HepG2 (cell line): ENCODE data around the gene THSD8. TPM values are rescaled to one million over a fixed set of nuclear protein-coding genes. Genes with fewer than 3 reads are reported as not detected.

Experiments
- AGO1 ChIP-seq: fragments of 200-400 bp; formaldehyde crosslinking; IDR thresholded peaks from 2 replicates; pipeline ENCODE4 v1.6.1; 2017; ENCODE audit warnings: mild to moderate bottlenecking, low read depth, low read length, moderate library complexity; ENCODE audit not compliant: poor library complexity, severe bottlenecking
- ASH2L ChIP-seq: fragments of 300-600, 200-600 bp; sonication (generic); IDR thresholded peaks from 2 replicates; pipeline ENCODE4 v1.7.0; 2017; ENCODE audit warnings: low read depth, mild to moderate bottlenecking, moderate library complexity, mixed read lengths, low read length; ENCODE audit not compliant: insufficient read length
- HDAC2 ChIP-seq: sonication (generic); formaldehyde crosslinking; IDR thresholded peaks from 2 replicates; pipeline ENCODE4 v1.4.0; 2020; ENCODE audit warnings: missing genetic modification reagents
- KDM1A ChIP-seq: IDR thresholded peaks from 2 replicates; pipeline ENCODE4 v1.6.1; 2016; ENCODE audit warnings: missing compliant biosample characterization
- NKX3-1 ChIP-seq: sonication (generic); formaldehyde crosslinking; IDR thresholded peaks from 2 replicates; pipeline ENCODE4 v1.5.0; 2020; ENCODE audit warnings: missing genetic modification reagents
- POLR2A ChIP-seq, 2 experiments: IDR thresholded peaks; 2 replicates each; pipeline ENCODE4 v1.6.1; 2011; ENCODE audit warnings: low read depth in 2 of 2, low read length in 2 of 2, mild to moderate bottlenecking in 1 of 2, moderate library complexity in 1 of 2; ENCODE audit not compliant: insufficient read depth in 1 of 2
- SALL2 ChIP-seq: sonication (generic); formaldehyde crosslinking; IDR thresholded peaks from 2 replicates; pipeline ENCODE4 v1.8.1; 2023; ENCODE audit warnings: mild to moderate bottlenecking, missing genetic modification reagents, inconsistent platforms
- SMAD1 ChIP-seq: sonication (generic); formaldehyde crosslinking; IDR thresholded peaks from 2 replicates; pipeline ENCODE4 v1.4.0; 2020; ENCODE audit warnings: missing genetic modification reagents, low read depth, mild to moderate bottlenecking, borderline replicate concordance
- THRA ChIP-seq: sonication (generic); formaldehyde crosslinking; IDR thresholded peaks from 2 replicates; pipeline ENCODE4 v1.4.0; 2020; ENCODE audit warnings: missing genetic modification reagents, borderline replicate concordance
- YEATS4 ChIP-seq: sonication (generic); formaldehyde crosslinking; IDR thresholded peaks from 2 replicates; pipeline ENCODE4 v1.4.0; 2020; ENCODE audit warnings: missing genetic modification reagents, borderline replicate concordance
- YY1 ChIP-seq: IDR thresholded peaks from 2 replicates; pipeline ENCODE4 v1.6.1; 2011; ENCODE audit warnings: low read length, low read depth, moderate library complexity, mild to moderate bottlenecking; ENCODE audit not compliant: insufficient read depth, insufficient replicate concordance
- ZFAT ChIP-seq: sonication (generic); formaldehyde crosslinking; conservative IDR thresholded peaks from 2 replicates; pipeline ENCODE4 v1.8.1; 2023; ENCODE audit warnings: missing genetic modification reagents, inconsistent platforms
- ZNF263 ChIP-seq: sonication (generic); formaldehyde crosslinking; IDR thresholded peaks from 2 replicates; pipeline ENCODE4 v1.4.0; 2020; ENCODE audit warnings: missing genetic modification reagents
- ZNF460 ChIP-seq: sonication (generic); formaldehyde crosslinking; IDR thresholded peaks from 2 replicates; pipeline ENCODE4 v1.5.1; 2020; ENCODE audit warnings: missing genetic modification reagents, mild to moderate bottlenecking, borderline replicate concordance
- ZNF501 ChIP-seq: sonication (generic); formaldehyde crosslinking; IDR thresholded peaks from 2 replicates; pipeline ENCODE4 v1.5.1; 2020; ENCODE audit warnings: mild to moderate bottlenecking, moderate library complexity, missing genetic modification reagents
- ZNF607 ChIP-seq: sonication (generic); formaldehyde crosslinking; IDR thresholded peaks from 2 replicates; pipeline ENCODE4 v1.5.1; 2020; ENCODE audit warnings: missing genetic modification reagents, mild to moderate bottlenecking, borderline replicate concordance
- ZNF614 ChIP-seq: IDR thresholded peaks from 2 replicates; pipeline ENCODE4 v1.6.1; 2018; ENCODE audit warnings: missing biosample characterization, missing genetic modification reagents, inconsistent platforms, borderline replicate concordance
- polyA plus RNA-seq, 8 experiments: library from polyadenylated mRNA; depleted of rRNA in 3 of 8; stranded (reverse) in 7 of 8; unstranded in 1 of 8; fragments of >200 nt; fragmentation: Illumina TruSeq in 4 of 8; extraction: Trizol in 4 of 8; gene quantifications; 2 replicates each; pipeline versions ENCODE4 v1.2.1 to v1.2.3, GENCODE V29; 2011 to 2016; ENCODE audit warnings: low read depth in 4 of 8, missing spikeins in 1 of 8, mixed read lengths in 1 of 8; ENCODE audit not compliant: insufficient read depth in 1 of 8
- total RNA-seq, 5 experiments: library from RNA; depleted of rRNA; stranded (reverse); fragments of >200 nt; fragmentation: Illumina TruSeq; extraction: Trizol; gene quantifications; 2 replicates each; pipeline ENCODE4 v1.2.3, GENCODE V29; 2016; ENCODE audit warnings: low read depth in 1 of 5
- TF ChIP-seq, protein P1 (sequence below): sonication (generic); formaldehyde crosslinking; IDR thresholded peaks from 2 replicates; pipeline ENCODE4 v1.4.0; 2020; ENCODE audit warnings: missing genetic modification reagents
- TF ChIP-seq, protein P2 (sequence below): sonication (generic); formaldehyde crosslinking; IDR thresholded peaks from 2 replicates; pipeline ENCODE4 v1.8.1; 2023; ENCODE audit warnings: missing genetic modification reagents, inconsistent platforms, borderline replicate concordance
- TF ChIP-seq, protein P3 (sequence below): sonication (generic); formaldehyde crosslinking; IDR thresholded peaks from 2 replicates; pipeline ENCODE4 v1.9.0; 2021; ENCODE audit warnings: missing genetic modification reagents, borderline replicate concordance

The THSD8 gene
- total and polyA plus RNA-seq, 2 of the 13 experiments (the other 11 are each of a cell fraction or from before 2014, with no cell fraction given): 4.8 to 14.9 TPM

DNA sequence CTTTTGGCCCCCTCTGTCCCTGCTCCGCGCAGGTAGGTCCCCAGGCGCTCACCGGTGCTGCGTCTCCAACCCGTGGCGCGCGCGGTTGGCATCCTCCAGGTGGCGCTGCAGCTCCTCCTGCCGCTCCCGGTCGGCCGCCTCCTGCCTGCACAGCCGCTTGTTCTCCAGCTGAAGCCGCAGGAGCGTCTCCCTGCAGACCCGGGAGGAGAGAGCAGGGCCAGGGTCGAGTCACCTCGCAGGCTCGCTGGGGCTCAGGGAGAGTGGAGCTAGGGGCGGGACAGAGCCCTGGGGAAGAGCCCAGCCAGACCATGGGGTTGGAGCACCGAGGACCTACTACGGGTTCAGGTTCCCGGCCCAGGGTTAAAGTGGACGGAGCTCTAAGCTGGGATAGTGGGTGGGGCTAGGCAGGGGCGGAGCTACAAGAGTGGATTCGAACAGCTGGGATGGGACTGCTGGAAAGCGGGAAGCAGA, 35.8 kb upstream of the THSD8 start (continued):
- TF ChIP-seq HDAC2: peak; percentile 49; the same call in 1 of the 2 replicates
- TF ChIP-seq KDM1A (CRISPR knock-in tag): 0 out of 2 replicates have a peak, but pooled peaks have one; percentile 10
- TF ChIP-seq, protein P1, sequence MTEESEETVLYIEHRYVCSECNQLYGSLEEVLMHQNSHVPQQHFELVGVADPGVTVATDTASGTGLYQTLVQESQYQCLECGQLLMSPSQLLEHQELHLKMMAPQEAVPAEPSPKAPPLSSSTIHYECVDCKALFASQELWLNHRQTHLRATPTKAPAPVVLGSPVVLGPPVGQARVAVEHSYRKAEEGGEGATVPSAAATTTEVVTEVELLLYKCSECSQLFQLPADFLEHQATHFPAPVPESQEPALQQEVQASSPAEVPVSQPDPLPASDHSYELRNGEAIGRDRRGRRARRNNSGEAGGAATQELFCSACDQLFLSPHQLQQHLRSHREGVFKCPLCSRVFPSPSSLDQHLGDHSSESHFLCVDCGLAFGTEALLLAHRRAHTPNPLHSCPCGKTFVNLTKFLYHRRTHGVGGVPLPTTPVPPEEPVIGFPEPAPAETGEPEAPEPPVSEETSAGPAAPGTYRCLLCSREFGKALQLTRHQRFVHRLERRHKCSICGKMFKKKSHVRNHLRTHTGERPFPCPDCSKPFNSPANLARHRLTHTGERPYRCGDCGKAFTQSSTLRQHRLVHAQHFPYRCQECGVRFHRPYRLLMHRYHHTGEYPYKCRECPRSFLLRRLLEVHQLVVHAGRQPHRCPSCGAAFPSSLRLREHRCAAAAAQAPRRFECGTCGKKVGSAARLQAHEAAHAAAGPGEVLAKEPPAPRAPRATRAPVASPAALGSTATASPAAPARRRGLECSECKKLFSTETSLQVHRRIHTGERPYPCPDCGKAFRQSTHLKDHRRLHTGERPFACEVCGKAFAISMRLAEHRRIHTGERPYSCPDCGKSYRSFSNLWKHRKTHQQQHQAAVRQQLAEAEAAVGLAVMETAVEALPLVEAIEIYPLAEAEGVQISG (CRISPR knock-in tag): peak; percentile 90
- 0 out of 4 replicates have a peak, but pooled peaks of 1 of the 2 experiments have one; percentile 32 for TF ChIP-seq POLR2A (IDR thresholded peaks at IDR 0.05; ENCODE audit: insufficient read depth in 1 of 2, low read depth in 2 of 2, low read length in 2 of 2)
- 0 out of 2 replicates have a peak, but pooled peaks have one; percentile 25 for TF ChIP-seq THRA (CRISPR knock-in tag)
- TF ChIP-seq ZNF460: no peak
- TF ChIP-seq SMAD1 (CRISPR knock-in tag): 0 out of 2 replicates have a peak, but pooled peaks have one; percentile 35
- TF ChIP-seq ZNF607: 0 out of 2 replicates have a peak, but pooled peaks have one; percentile 19
- TF ChIP-seq ZFAT (CRISPR knock-in tag): no peak
- TF ChIP-seq ZNF614 (CRISPR knock-in tag): peak; percentile 59; the same call in 1 of the 2 replicates
- no peak for TF ChIP-seq ASH2L
- 0 out of 2 replicates have a peak, but pooled peaks have one; percentile 44 for TF ChIP-seq ZNF501
- TF ChIP-seq AGO1: peak; percentile 65
- TF ChIP-seq NKX3-1 (CRISPR knock-in tag): no peak
- TF ChIP-seq, protein P2, sequence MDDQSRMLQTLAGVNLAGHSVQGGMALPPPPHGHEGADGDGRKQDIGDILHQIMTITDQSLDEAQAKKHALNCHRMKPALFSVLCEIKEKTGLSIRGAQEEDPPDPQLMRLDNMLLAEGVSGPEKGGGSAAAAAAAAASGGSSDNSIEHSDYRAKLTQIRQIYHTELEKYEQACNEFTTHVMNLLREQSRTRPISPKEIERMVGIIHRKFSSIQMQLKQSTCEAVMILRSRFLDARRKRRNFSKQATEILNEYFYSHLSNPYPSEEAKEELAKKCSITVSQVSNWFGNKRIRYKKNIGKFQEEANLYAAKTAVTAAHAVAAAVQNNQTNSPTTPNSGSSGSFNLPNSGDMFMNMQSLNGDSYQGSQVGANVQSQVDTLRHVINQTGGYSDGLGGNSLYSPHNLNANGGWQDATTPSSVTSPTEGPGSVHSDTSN (CRISPR knock-in tag): no peak
- 0 out of 2 replicates have a peak, but pooled peaks have one; percentile 22 for TF ChIP-seq SALL2 (CRISPR knock-in tag)
- peak; percentile 58; the same call in 1 of the 2 replicates for TF ChIP-seq ZNF263
- TF ChIP-seq, protein P3, sequence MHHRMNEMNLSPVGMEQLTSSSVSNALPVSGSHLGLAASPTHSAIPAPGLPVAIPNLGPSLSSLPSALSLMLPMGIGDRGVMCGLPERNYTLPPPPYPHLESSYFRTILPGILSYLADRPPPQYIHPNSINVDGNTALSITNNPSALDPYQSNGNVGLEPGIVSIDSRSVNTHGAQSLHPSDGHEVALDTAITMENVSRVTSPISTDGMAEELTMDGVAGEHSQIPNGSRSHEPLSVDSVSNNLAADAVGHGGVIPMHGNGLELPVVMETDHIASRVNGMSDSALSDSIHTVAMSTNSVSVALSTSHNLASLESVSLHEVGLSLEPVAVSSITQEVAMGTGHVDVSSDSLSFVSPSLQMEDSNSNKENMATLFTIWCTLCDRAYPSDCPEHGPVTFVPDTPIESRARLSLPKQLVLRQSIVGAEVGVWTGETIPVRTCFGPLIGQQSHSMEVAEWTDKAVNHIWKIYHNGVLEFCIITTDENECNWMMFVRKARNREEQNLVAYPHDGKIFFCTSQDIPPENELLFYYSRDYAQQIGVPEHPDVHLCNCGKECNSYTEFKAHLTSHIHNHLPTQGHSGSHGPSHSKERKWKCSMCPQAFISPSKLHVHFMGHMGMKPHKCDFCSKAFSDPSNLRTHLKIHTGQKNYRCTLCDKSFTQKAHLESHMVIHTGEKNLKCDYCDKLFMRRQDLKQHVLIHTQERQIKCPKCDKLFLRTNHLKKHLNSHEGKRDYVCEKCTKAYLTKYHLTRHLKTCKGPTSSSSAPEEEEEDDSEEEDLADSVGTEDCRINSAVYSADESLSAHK (CRISPR knock-in tag): no peak
- peak; percentile 73 for TF ChIP-seq YY1
- peak; percentile 68; the same call in 1 of the 2 replicates for TF ChIP-seq YEATS4
